Endometrial microvascular endothelial cells (primary cell): Measurements from ENCODE around the gene CEP55. TPM values are rescaled to one million over a fixed set of nuclear protein-coding genes. Genes with fewer than 3 reads are reported as not detected.

Experiments used
- total RNA-seq: library from RNA; depleted of rRNA; stranded (reverse); fragments of >200 nt; gene quantifications from one replicate; pipeline ENCODE4 v1.2.3, GENCODE V29; 2015; ENCODE audit errors: inconsistent ontology term

CEP55 gene
- total RNA-seq, 1 donor from 2014 or later = 72.3 TPM

Other genes with a start within 250 kb of the CEP55 start
- 250 TPM for gene MYOF, start 14.3 kb upstream of the CEP55 start, total RNA-seq
- not detected for gene FFAR4, start 70.1 kb downstream of the CEP55 start, total RNA-seq
- not detected for gene RBP4, start 104.6 kb downstream of the CEP55 start, total RNA-seq
- gene PDE6C, start 115.9 kb downstream of the CEP55 start, total RNA-seq = not detected
- gene FRA10AC1, start 206.0 kb downstream of the CEP55 start, total RNA-seq = 2.6 TPM